ENCODE data around the gene AMBRA1. TPM values are rescaled to one million over a fixed set of nuclear protein-coding genes. Genes with fewer than 3 reads are reported as not detected.
A peak's percentile ranks its signal among the peaks of the same experiment; 100 is the strongest.

Gene AMBRA1
- total RNA-seq, 4 donors from 2014 or later = 20.2 to 31.3 (median 25.9) TPM

DNA sequence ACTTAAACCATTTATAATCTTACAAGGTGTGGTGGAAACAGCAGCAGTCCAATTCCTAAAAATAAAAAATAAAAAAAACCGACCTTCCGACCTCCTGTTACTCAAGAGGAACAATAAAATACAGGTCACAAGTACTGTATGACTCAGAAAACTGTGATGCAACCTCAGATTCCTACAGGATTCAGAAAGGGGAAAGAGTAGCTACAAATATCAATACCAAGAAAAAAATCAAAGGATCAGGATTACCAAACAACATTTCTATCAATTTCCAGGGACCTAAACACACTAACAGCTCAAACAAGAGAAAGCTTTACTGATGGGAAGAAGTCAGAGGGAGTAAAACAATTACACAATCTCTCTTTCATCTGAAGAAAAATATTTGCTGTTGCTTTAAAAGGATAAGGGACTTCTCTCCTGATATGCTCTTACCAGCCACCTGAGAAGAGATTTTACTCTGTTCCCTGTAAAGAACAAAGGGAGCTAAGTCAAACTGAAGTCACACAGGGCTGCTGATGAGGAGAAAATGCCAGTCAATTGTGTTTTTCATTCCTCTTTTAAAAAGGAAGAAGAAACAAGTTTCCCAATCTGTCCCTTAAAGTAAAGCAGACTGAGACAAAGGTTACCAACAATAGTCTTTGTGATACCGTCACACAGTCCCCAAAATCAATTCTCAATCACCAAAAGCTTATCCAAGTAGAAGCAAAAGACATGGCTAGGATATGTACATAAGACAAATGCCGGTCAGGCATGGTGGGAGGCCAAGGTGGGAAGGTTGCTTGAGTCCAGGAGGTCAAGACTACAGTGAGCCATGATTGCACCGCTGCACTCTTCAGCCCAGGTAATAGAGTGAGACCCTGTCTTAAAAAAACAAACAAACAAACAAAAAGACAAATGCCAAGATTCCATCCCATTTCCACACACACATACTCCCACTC, 39.3 kb downstream of the AMBRA1 start:
- H3K36me3 ChIP-seq = no peaks in the 10 kb centered on the region
- H3K4me3 ChIP-seq = no peak overlapping the region
- H3K27ac ChIP-seq = peak overlapping the region; percentile 62 to 81 (median 80)
- no peak for TF ChIP-seq POLR2A (IDR thresholded peaks at IDR 0.05)
- TF ChIP-seq, protein P1, sequence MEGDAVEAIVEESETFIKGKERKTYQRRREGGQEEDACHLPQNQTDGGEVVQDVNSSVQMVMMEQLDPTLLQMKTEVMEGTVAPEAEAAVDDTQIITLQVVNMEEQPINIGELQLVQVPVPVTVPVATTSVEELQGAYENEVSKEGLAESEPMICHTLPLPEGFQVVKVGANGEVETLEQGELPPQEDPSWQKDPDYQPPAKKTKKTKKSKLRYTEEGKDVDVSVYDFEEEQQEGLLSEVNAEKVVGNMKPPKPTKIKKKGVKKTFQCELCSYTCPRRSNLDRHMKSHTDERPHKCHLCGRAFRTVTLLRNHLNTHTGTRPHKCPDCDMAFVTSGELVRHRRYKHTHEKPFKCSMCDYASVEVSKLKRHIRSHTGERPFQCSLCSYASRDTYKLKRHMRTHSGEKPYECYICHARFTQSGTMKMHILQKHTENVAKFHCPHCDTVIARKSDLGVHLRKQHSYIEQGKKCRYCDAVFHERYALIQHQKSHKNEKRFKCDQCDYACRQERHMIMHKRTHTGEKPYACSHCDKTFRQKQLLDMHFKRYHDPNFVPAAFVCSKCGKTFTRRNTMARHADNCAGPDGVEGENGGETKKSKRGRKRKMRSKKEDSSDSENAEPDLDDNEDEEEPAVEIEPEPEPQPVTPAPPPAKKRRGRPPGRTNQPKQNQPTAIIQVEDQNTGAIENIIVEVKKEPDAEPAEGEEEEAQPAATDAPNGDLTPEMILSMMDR (IDR thresholded peaks at IDR 0.05) = no peak
- no peak for DNase-seq
- peaks cover 18 to 44% (median 39%) of the 10 kb centered on the region in 3 donors for H3K4me1 ChIP-seq
- 53 to 57% methylated on average over 5 of the region's 5 CpGs for WGBS, 2 donors
- intact Hi-C loops (cut with DNase I) = no loop called here
- H3K27me3 ChIP-seq = no peaks in the 10 kb centered on the region
- no peaks in the 10 kb centered on the region for H3K9me3 ChIP-seq

DNA sequence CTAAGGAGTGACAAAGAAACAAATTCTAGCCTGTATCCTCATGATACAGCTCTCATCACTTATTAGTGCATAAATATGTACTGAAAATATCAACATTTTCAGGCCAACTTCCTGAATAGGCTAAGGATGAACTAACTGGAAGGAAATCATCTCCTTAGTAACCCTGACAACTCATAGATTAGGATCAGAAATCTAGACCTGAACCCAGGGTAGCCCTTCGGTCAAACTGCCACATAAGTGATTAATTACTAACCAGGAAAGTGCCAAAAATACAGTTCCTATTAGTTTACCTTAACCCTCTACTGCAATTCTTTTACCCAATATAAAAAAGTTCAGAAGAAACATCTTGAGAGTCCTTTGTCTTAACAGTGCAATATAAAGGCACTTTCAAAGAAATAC, 40.0 kb downstream of the AMBRA1 start:
- intact Hi-C loops (cut with DNase I) = no loop called here
- Histone ChIP-seq H3K4me3 (no peak overlapping the region), H3K27ac (peak overlapping the region; percentile 7 to 80 (median 75)), H3K4me1 (peaks cover 18 to 39% (median 34%) of the 10 kb centered on the region in 3 donors), H3K9me3 (no peaks in the 10 kb centered on the region), H3K27me3 (no peaks in the 10 kb centered on the region), H3K36me3 (no peaks in the 10 kb centered on the region)
- 7 to 8% methylated on average over 1 of the region's 1 CpG for whole genome bisulfite sequencing, 2 donors
- TF ChIP-seq POLR2A (IDR thresholded peaks at IDR 0.05) = no peak
- TF ChIP-seq, protein P1 (IDR thresholded peaks at IDR 0.05) = no peak
- DNase-seq = no peak

DNA sequence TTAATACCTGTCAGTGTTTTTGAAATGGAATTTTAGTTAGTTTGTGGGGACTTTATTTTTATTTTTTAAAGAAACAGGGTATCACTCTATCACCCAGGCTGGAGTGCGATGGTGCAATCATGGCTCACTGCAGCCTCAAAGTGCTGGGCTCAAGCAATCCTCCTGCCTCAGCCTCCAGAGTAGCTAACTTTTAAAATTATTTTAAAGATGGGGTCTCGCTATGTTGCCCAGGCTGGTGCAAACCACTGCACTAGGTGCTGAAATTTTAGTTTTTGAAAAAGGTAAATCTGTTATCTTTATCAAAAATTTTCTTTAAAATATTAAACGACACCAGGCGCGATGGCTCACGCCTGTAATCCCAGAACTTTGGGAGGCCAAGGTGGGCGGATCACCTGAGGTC, 42.6 kb downstream of the AMBRA1 start:
- H3K4me1 ChIP-seq = peaks cover 18 to 31% (median 27%) of the 10 kb centered on the region in 3 donors
- peaks cover 0 to 15% (median 6%) of the 10 kb centered on the region in 3 donors for H3K36me3 ChIP-seq
- TF ChIP-seq POLR2A (IDR thresholded peaks at IDR 0.05) = no peak
- TF ChIP-seq, protein P1 (IDR thresholded peaks at IDR 0.05) = no peak
- WGBS, 2 donors = 96 to 97% methylated on average over 7 of the region's 7 CpGs
- no peak for DNase-seq
- intact Hi-C loops (cut with DNase I) = no loop called here
- H3K27ac ChIP-seq = no peak overlapping the region
- H3K4me3 ChIP-seq = no peak overlapping the region
- no peaks in the 10 kb centered on the region for H3K27me3 ChIP-seq
- H3K9me3 ChIP-seq = no peaks in the 10 kb centered on the region

DNA sequence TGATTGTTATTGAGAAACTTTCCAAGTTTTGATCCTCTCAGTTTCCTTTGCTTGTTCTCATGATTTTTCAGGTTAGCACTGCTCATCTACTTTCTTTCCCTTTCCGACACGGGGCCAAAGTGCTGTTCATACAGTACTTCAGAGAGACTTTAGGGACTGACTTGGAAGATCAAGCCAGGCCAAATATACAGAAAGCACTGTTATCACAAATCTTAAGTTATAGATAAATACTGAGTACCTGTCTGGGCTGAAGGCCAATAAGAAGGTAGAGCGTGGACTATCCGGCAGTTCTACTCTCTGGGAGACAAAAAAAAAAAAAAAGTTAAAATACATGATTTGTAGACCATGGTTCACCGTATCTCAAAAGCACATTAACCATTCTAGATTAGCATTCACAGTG, 46.2 kb downstream of the AMBRA1 start:
- H3K4me3 ChIP-seq = no peak overlapping the region
- no peak overlapping the region for H3K27ac ChIP-seq
- no peak for DNase-seq
- WGBS, 2 donors = 84 to 86% methylated on average over 5 of the region's 5 CpGs
- no peaks in the 10 kb centered on the region for H3K9me3 ChIP-seq
- H3K36me3 ChIP-seq = peaks cover 6 to 52% (median 12%) of the 10 kb centered on the region in 3 donors
- no peak for TF ChIP-seq POLR2A (IDR thresholded peaks at IDR 0.05)
- TF ChIP-seq, protein P1 (IDR thresholded peaks at IDR 0.05) = no peak
- H3K4me1 ChIP-seq = peaks cover 0 to 2% (median 0%) of the 10 kb centered on the region in 3 donors
- no peaks in the 10 kb centered on the region for H3K27me3 ChIP-seq
- intact Hi-C loops (cut with DNase I) = no loop called here

DNA sequence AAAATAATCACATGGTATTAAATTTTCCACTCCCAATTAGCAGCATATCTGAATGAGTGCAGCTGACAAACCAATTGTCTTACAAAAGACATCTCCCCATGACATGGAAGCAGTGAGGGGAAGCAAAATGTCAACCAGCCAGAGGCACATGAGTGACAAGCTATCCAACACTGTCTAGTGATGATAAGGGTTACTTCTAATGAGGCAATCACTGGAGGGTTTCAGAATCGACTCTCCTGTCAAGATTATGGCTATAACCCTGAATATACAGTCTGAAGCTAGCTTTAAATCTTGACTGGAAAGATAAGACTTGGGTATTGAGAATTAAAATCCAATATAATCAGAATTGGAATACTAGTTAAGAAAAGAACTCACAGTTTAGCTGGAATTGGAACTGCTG, 50.3 kb downstream of the AMBRA1 start:
- intact Hi-C loops (cut with DNase I) = no loop called here
- H3K4me1 ChIP-seq = peaks cover 0 to 14% (median 0%) of the 10 kb centered on the region in 3 donors
- no peak overlapping the region for H3K4me3 ChIP-seq
- H3K27ac ChIP-seq = no peak overlapping the region
- no peaks in the 10 kb centered on the region for H3K27me3 ChIP-seq
- H3K36me3 ChIP-seq = peaks cover 10 to 90% (median 30%) of the 10 kb centered on the region in 3 donors
- TF ChIP-seq, protein P1 (IDR thresholded peaks at IDR 0.05) = no peak
- no peak for TF ChIP-seq POLR2A (IDR thresholded peaks at IDR 0.05)
- DNase-seq = no peak
- H3K9me3 ChIP-seq = no peaks in the 10 kb centered on the region
- 73 to 90% methylated on average over 1 of the region's 1 CpG for WGBS, 2 donors
